Measurements from ENCODE around the gene OLFM1.

Gene OLFM1

GRCh38 chr9:135047521-135047920 lies 39.9 kb upstream of the OLFM1 start:
- intact Hi-C loops (cut with DNase I; ENCODE audit: low total_unique reads), result no loop called here
- Histone ChIP-seq H3K36me3 (no peaks in the 10 kb centered on the region), H3K27me3 (peaks cover 0 to 65% of the 10 kb centered on the region in 2 donors), H3K4me3 (no peak overlapping the region), H3K27ac (no peak overlapping the region), H3K9me3 (no peaks in the 10 kb centered on the region), H3K4me1 (no peaks in the 10 kb centered on the region)
- TF ChIP-seq CTCF (IDR thresholded peaks at IDR 0.05), result no peak
- no peak for DNase-seq

- H3K4me1 ChIP-seq, result no peaks in the 10 kb centered on the region
- H3K36me3 ChIP-seq, result no peaks in the 10 kb centered on the region
- peak in 1 of 2 donors; percentile 27 for DNase-seq
- H3K4me3 ChIP-seq, result no peak overlapping the region
- TF ChIP-seq CTCF (IDR thresholded peaks at IDR 0.05), result no peak
- intact Hi-C loops (cut with DNase I; ENCODE audit: low total_unique reads), result no loop called here
- peaks cover 0 to 4% (median 0%) of the 10 kb centered on the region in 3 donors for H3K9me3 ChIP-seq
- H3K27me3 ChIP-seq, result peaks cover 0 to 71% of the 10 kb centered on the region in 2 donors
- no peak overlapping the region for H3K27ac ChIP-seq
Observed at GRCh38 chr9:135048046-135048757, 39.3 kb upstream of the OLFM1 start.

GRCh38 chr9:135048758-135049444 lies 38.6 kb upstream of the OLFM1 start:
- Histone ChIP-seq H3K36me3 (no peaks in the 10 kb centered on the region), H3K4me3 (no peak overlapping the region), H3K27ac (no peak overlapping the region), H3K27me3 (peaks cover 0 to 78% of the 10 kb centered on the region in 2 donors), H3K4me1 (no peaks in the 10 kb centered on the region), H3K9me3 (peaks cover 0 to 11% (median 0%) of the 10 kb centered on the region in 3 donors)
- no peak for TF ChIP-seq CTCF (IDR thresholded peaks at IDR 0.05)
- intact Hi-C loops (cut with DNase I; ENCODE audit: low total_unique reads), result no loop called here
- peak in 1 of 2 donors; percentile 24 for DNase-seq

- Histone ChIP-seq H3K4me3 (no peak overlapping the region), H3K27me3 (peaks cover 0 to 83% of the 10 kb centered on the region in 2 donors), H3K36me3 (no peaks in the 10 kb centered on the region), H3K4me1 (no peaks in the 10 kb centered on the region), H3K27ac (no peak overlapping the region), H3K9me3 (peaks cover 0 to 13% (median 0%) of the 10 kb centered on the region in 3 donors)
- intact Hi-C loops (cut with DNase I; ENCODE audit: low total_unique reads), result no loop called here
- no peak for TF ChIP-seq CTCF (IDR thresholded peaks at IDR 0.05)
- peak in 1 of 2 donors; percentile 15 for DNase-seq
Observed at GRCh38 chr9:135049460-135049859, 38.0 kb upstream of the OLFM1 start.

- Histone ChIP-seq H3K4me1 (no peaks in the 10 kb centered on the region), H3K4me3 (no peak overlapping the region), H3K27ac (no peak overlapping the region), H3K9me3 (peaks cover 0 to 13% (median 0%) of the 10 kb centered on the region in 3 donors), H3K27me3 (peaks cover 0 to 86% of the 10 kb centered on the region in 2 donors), H3K36me3 (no peaks in the 10 kb centered on the region)
- no peak for TF ChIP-seq CTCF (IDR thresholded peaks at IDR 0.05)
- peak in 1 of 2 donors; percentile 50 for DNase-seq
- intact Hi-C loops (cut with DNase I; ENCODE audit: low total_unique reads), result loop anchor here (5.0 kb wide), 1 partner anchor 492 kb away; no protein-coding TSS in a partner anchor
Observed at GRCh38 chr9:135050072-135050990, 37.1 kb upstream of the OLFM1 start.

All from tibial artery (tissue), 4 donors.